SK-N-SH treated with all-trans-retinoic acid at 6 μM for 48 hours (cell line): Measurements from ENCODE around the gene RGMA.

Source experiments
- ATAC-seq: fragments of 200-7000 bp; cut with Tn5 transposase; 3 replicates; pipeline ENCODE4 v1.9.1; 2020; ENCODE audit warnings: mild to moderate bottlenecking, moderate library complexity
- ARNTL ChIP-seq: fragments of 450-650 bp; formaldehyde crosslinking; IDR thresholded peaks from 2 replicates; pipeline ENCODE4 v1.5.0; 2020; ENCODE audit warnings: low read depth, mild to moderate bottlenecking, moderate library complexity, borderline replicate concordance
- BACH2 ChIP-seq: fragments of 250-450 bp; sonication (Bioruptor Pico); IDR thresholded peaks from 2 replicates; pipeline ENCODE4 v1.9.0; 2021; ENCODE audit warnings: mild to moderate bottlenecking, borderline replicate concordance
- CREB5 ChIP-seq: fragments of 250-450 bp; sonication (Bioruptor Pico); IDR thresholded peaks from 2 replicates; pipeline ENCODE4 v1.5.1; 2020; ENCODE audit warnings: low read depth, mild to moderate bottlenecking, moderate library complexity
- CSRNP3 ChIP-seq: fragments of 250-450 bp; sonication (Bioruptor Pico); IDR thresholded peaks from 2 replicates; pipeline ENCODE4 v1.5.1; 2021; ENCODE audit warnings: mild to moderate bottlenecking, moderate library complexity
- ESRRG ChIP-seq: fragments of 250-450 bp; sonication (Bioruptor Pico); IDR thresholded peaks from 2 replicates; pipeline ENCODE4 v1.6.1; 2021; ENCODE audit warnings: mild to moderate bottlenecking
- GLIS3 ChIP-seq: fragments of 250-450 bp; sonication (Bioruptor Pico); IDR thresholded peaks from 2 replicates; pipeline ENCODE4 v1.5.0; 2020; ENCODE audit warnings: mild to moderate bottlenecking, moderate library complexity
- ISL1 ChIP-seq: fragments of 250-450 bp; sonication (Bioruptor Pico); IDR thresholded peaks from 2 replicates; pipeline ENCODE4 v2.1.2; 2022; ENCODE audit warnings: mild to moderate bottlenecking, moderate library complexity
- POU6F1 ChIP-seq: fragments of 250-450 bp; sonication (Bioruptor Pico); IDR thresholded peaks from 2 replicates; pipeline ENCODE4 v1.8.0; 2021; ENCODE audit warnings: low read depth, mild to moderate bottlenecking, moderate library complexity, borderline replicate concordance
- PPARA ChIP-seq: fragments of 250-450 bp; sonication (Bioruptor Pico); IDR thresholded peaks from 2 replicates; pipeline ENCODE4 v1.5.0; 2020; ENCODE audit warnings: mild to moderate bottlenecking, borderline replicate concordance
- RARB ChIP-seq: fragments of 250-450 bp; sonication (Bioruptor Pico); IDR thresholded peaks from 2 replicates; pipeline ENCODE4 v1.8.0; 2021; ENCODE audit warnings: mild to moderate bottlenecking, moderate library complexity
- SNAI2 ChIP-seq: fragments of 250-450 bp; sonication (Bioruptor Pico); IDR thresholded peaks from 2 replicates; pipeline ENCODE4 v1.5.0; 2020; ENCODE audit warnings: mild to moderate bottlenecking, moderate library complexity
- TCF4 ChIP-seq: fragments of 250-450 bp; sonication (Bioruptor Pico); IDR thresholded peaks from 2 replicates; pipeline ENCODE4 v1.8.0; 2021; ENCODE audit warnings: mild to moderate bottlenecking, moderate library complexity, borderline replicate concordance
- TOX ChIP-seq: fragments of 250-450 bp; sonication (Bioruptor Pico); IDR thresholded peaks from 2 replicates; pipeline ENCODE4 v1.8.0; 2021; ENCODE audit warnings: mild to moderate bottlenecking, moderate library complexity, borderline replicate concordance
- TSHZ2 ChIP-seq: fragments of 250-450 bp; sonication (Bioruptor Pico); IDR thresholded peaks from 2 replicates; pipeline ENCODE4 v1.5.0; 2020; ENCODE audit warnings: mild to moderate bottlenecking, moderate library complexity
- ZC3H10 ChIP-seq: fragments of 250-450 bp; sonication (Bioruptor Pico); IDR thresholded peaks from 2 replicates; pipeline ENCODE4 v1.5.1; 2021; ENCODE audit warnings: mild to moderate bottlenecking, moderate library complexity
- ZFP3 ChIP-seq: fragments of 250-450 bp; sonication (Bioruptor Pico); IDR thresholded peaks from 2 replicates; pipeline ENCODE4 v1.5.0; 2020; ENCODE audit warnings: mild to moderate bottlenecking, moderate library complexity
- ZNF565 ChIP-seq: fragments of 450-650 bp; formaldehyde crosslinking; conservative IDR thresholded peaks from 2 replicates; pipeline ENCODE4 v1.5.0; 2020; ENCODE audit warnings: low read depth, mild to moderate bottlenecking, moderate library complexity
- ZNF70 ChIP-seq: fragments of 450-650 bp; formaldehyde crosslinking; IDR thresholded peaks from 2 replicates; pipeline ENCODE4 v1.5.0; 2020; ENCODE audit warnings: mild to moderate bottlenecking, moderate library complexity
- ZNF8 ChIP-seq: fragments of 450-650 bp; formaldehyde crosslinking; IDR thresholded peaks from 2 replicates; pipeline ENCODE4 v1.5.0; 2020; ENCODE audit warnings: mild to moderate bottlenecking, moderate library complexity

RGMA gene

GRCh38 chr15:93044301-93045190 lies 44.5 kb downstream of the RGMA start:
- TF ChIP-seq TSHZ2 (CRISPR knock-in tag), result no peak
- no peak for ATAC-seq

- TF ChIP-seq SNAI2 (CRISPR knock-in tag) (no peak), BACH2 (no peak), ZC3H10 (CRISPR knock-in tag) (no peak), ZFP3 (no peak), ZNF70 (no peak), ISL1 (CRISPR knock-in tag) (no peak), CREB5 (CRISPR knock-in tag) (no peak), PPARA (CRISPR knock-in tag) (no peak), TCF4 (CRISPR knock-in tag) (no peak), RARB (CRISPR knock-in tag) (no peak), ARNTL (CRISPR knock-in tag) (no peak), POU6F1 (CRISPR knock-in tag) (no peak), ESRRG (CRISPR knock-in tag) (no peak), CSRNP3 (CRISPR knock-in tag) (no peak), ZNF8 (CRISPR knock-in tag) (no peak), ZNF565 (CRISPR knock-in tag) (no peak), GLIS3 (CRISPR knock-in tag) (no peak), TSHZ2 (CRISPR knock-in tag) (no peak), TOX (CRISPR knock-in tag) (no peak)
- ATAC-seq, result no peak
Measured at GRCh38 chr15:93043621-93044300, 45.2 kb downstream of the RGMA start.
